ENCODE results near the gene PYROXD2.

PYROXD2 gene

GRCh38 chr10:98449287-98449686 lies 34.3 kb upstream of the PYROXD2 start:
- no peak for TF ChIP-seq CTCF (IDR thresholded peaks at IDR 0.05; ENCODE audit: extremely low read depth, insufficient read depth, missing control alignments)
- DNase-seq (ENCODE audit: low spot score), result no peak
- in situ Hi-C loops (cut with MboI; ENCODE audit: low pct_unique_long_range_greater_than_20kb, low sequenced_read_pairs, unreplicated experiment), result no loop called here

- in situ Hi-C loops (cut with MboI; ENCODE audit: low pct_unique_long_range_greater_than_20kb, low sequenced_read_pairs, unreplicated experiment), result no loop called here
- peak; percentile 94 for DNase-seq (ENCODE audit: low spot score)
- no peak for TF ChIP-seq CTCF (IDR thresholded peaks at IDR 0.05; ENCODE audit: extremely low read depth, insufficient read depth, missing control alignments)
These were observed 31.8 kb upstream of the PYROXD2 start, which contains the start of gene HPS1 for GRCh38 chr10:98446661-98447221. HPS1 (minus strand) TSS chr10:98446935; CDS start chr10:98443240, 3,695 bp downstream.

GRCh38 chr10:98446151-98446660 lies 31.2 kb upstream of the PYROXD2 start:
- no peak for TF ChIP-seq CTCF (IDR thresholded peaks at IDR 0.05; ENCODE audit: extremely low read depth, insufficient read depth, missing control alignments)
- in situ Hi-C loops (cut with MboI; ENCODE audit: low pct_unique_long_range_greater_than_20kb, low sequenced_read_pairs, unreplicated experiment), result no loop called here
- peak; percentile 48 for DNase-seq (ENCODE audit: low spot score)

- DNase-seq (ENCODE audit: low spot score), result no peak
- in situ Hi-C loops (cut with MboI; ENCODE audit: low pct_unique_long_range_greater_than_20kb, low sequenced_read_pairs, unreplicated experiment), result no loop called here
- TF ChIP-seq CTCF (IDR thresholded peaks at IDR 0.05; ENCODE audit: extremely low read depth, insufficient read depth, missing control alignments), result no peak
These were observed 30.3 kb upstream of the PYROXD2 start for GRCh38 chr10:98445200-98445812.

GRCh38 chr10:98444314-98445006 lies 29.5 kb upstream of the PYROXD2 start:
- in situ Hi-C loops (cut with MboI; ENCODE audit: low pct_unique_long_range_greater_than_20kb, low sequenced_read_pairs, unreplicated experiment), result no loop called here
- no peak for TF ChIP-seq CTCF (IDR thresholded peaks at IDR 0.05; ENCODE audit: extremely low read depth, insufficient read depth, missing control alignments)

GRCh38 chr10:98438715-98439114 lies 23.7 kb upstream of the PYROXD2 start:
- no peak for TF ChIP-seq CTCF (IDR thresholded peaks at IDR 0.05; ENCODE audit: extremely low read depth, insufficient read depth, missing control alignments)
- in situ Hi-C loops (cut with MboI; ENCODE audit: low pct_unique_long_range_greater_than_20kb, low sequenced_read_pairs, unreplicated experiment), result no loop called here

More at GRCh38 chr10:98444314-98445006, 29.5 kb upstream of the PYROXD2 start:
- no peak for DNase-seq (ENCODE audit: low spot score)

More at GRCh38 chr10:98438715-98439114, 23.7 kb upstream of the PYROXD2 start:
- no peak for DNase-seq (ENCODE audit: low spot score)
